ENCODE results near the gene APP. TPM values are rescaled to one million over a fixed set of nuclear protein-coding genes. Genes with fewer than 3 reads are reported as not detected.
A peak's percentile ranks its signal among the peaks of the same experiment; 100 is the strongest.
"Not testable (repeated sequence)": the region's sequence is repeated elsewhere in the genome, so short reads cannot be mapped to it uniquely, and the experiment has no call there.

APP gene
- total RNA-seq, 1 experiment from 2014 or later: 169 TPM

- DNase-seq (ENCODE audit: low spot score): no peak
Measured at GRCh38 chr21:26164311-26164710, 6.3 kb downstream of the APP start.

- DNase-seq (ENCODE audit: low spot score): no peak
Measured at GRCh38 chr21:26162081-26162480, 8.5 kb downstream of the APP start.

GRCh38 chr21:26159869-26160268 is 10.7 kb downstream of the APP start:
- no peak for DNase-seq (ENCODE audit: low spot score)

GRCh38 chr21:26157801-26158200 is 12.8 kb downstream of the APP start:
- no peak for DNase-seq (ENCODE audit: low spot score)

- DNase-seq (ENCODE audit: low spot score): no peak
Measured at GRCh38 chr21:26154753-26155152, 15.8 kb downstream of the APP start.

GRCh38 chr21:26153758-26154157 is 16.8 kb downstream of the APP start:
- no peak for DNase-seq (ENCODE audit: low spot score)

GRCh38 chr21:26148840-26149354 is 21.7 kb downstream of the APP start:
- no peak for DNase-seq (ENCODE audit: low spot score)

- DNase-seq (ENCODE audit: low spot score): no peak
Measured at GRCh38 chr21:26148071-26148839, 22.3 kb downstream of the APP start.

GRCh38 chr21:26147535-26147934 is 23.0 kb downstream of the APP start:
- DNase-seq (ENCODE audit: low spot score): no peak

GRCh38 chr21:26146681-26147080 is 23.9 kb downstream of the APP start:
- no peak for DNase-seq (ENCODE audit: low spot score)

- no peak for DNase-seq (ENCODE audit: low spot score)
Measured at GRCh38 chr21:26144031-26144430, 26.5 kb downstream of the APP start.

- no peak for DNase-seq (ENCODE audit: low spot score)
Measured at GRCh38 chr21:26142363-26142762, 28.2 kb downstream of the APP start.

GRCh38 chr21:26140926-26141325 is 29.6 kb downstream of the APP start:
- DNase-seq (ENCODE audit: low spot score): no peak

GRCh38 chr21:26140164-26140579 is 30.4 kb downstream of the APP start:
- peak; percentile 64 for DNase-seq (ENCODE audit: low spot score)

GRCh38 chr21:26138615-26139257 is 31.8 kb downstream of the APP start:
- DNase-seq (ENCODE audit: low spot score): no peak

GRCh38 chr21:26137379-26138060 is 33.0 kb downstream of the APP start:
- DNase-seq (ENCODE audit: low spot score): no peak

GRCh38 chr21:26136671-26137070 is 33.9 kb downstream of the APP start:
- DNase-seq (ENCODE audit: low spot score): no peak

- no peak for DNase-seq (ENCODE audit: low spot score)
Measured at GRCh38 chr21:26135520-26135919, 35.0 kb downstream of the APP start.

- DNase-seq (ENCODE audit: low spot score): no peak
Measured at GRCh38 chr21:26131554-26131953, 39.0 kb downstream of the APP start.

GRCh38 chr21:26131053-26131452 is 39.5 kb downstream of the APP start:
- DNase-seq (ENCODE audit: low spot score): not testable (repeated sequence)

- DNase-seq (ENCODE audit: low spot score): no peak
Measured at GRCh38 chr21:26130249-26130881, 40.2 kb downstream of the APP start.

- DNase-seq (ENCODE audit: low spot score): no peak
Measured at GRCh38 chr21:26127918-26128317, 42.7 kb downstream of the APP start.
